ENCODE results near the gene CCDC74A. TPM values are rescaled to one million over a fixed set of nuclear protein-coding genes. Genes with fewer than 3 reads are reported as not detected.
"Not testable (repeated sequence)": the region's sequence is repeated elsewhere in the genome, so short reads cannot be mapped to it uniquely, and the experiment has no call there.

Gene CCDC74A
- total RNA-seq, 2 donors from 2014 or later, result 1.6 to 4.3 TPM

DNA sequence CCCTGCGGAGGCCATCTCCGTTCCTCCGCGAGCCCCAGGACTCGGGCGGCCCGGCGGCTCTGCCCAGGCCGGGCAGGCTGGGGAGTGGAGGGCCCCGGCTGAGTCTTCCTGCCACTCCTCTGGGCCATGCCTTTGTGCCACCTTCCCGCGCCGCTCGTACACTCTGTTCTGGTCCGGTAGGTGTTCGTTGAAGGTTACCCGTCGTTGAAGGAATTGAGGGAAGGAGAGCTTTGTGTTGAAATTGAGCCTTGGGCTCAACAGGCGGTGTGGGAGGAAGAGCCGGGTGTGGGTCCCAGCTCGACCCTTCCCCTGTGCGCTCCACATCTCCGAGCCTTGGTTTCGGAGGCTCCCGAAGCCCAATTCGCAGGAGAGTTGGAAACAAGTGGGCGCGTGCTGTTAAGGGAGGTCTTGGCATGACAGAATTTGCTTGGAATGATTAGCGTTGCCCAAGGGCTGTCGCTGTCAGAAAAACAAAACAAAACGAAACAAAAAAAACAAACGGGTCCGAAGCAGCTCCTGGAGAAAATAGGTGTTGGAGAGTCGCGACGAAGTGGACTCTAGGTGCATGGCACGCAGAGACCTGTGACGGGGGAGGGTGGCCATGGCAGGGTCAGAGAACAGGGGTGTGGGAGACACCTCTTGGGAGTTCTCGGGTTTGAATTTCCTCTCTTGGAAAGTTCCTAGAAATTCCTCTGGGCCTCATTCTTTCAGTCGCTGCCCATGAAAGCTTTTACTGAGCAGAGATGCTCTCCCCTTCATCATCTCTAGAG, 34.3 kb upstream of the CCDC74A start:
- Histone ChIP-seq H3K4me1 (peaks cover 27% of the 10 kb centered on the region), H3K27me3 (no peaks in the 10 kb centered on the region), H3K27ac (peak overlapping the region; percentile 84 to 95 (median 90)), H3K9me3 (no peaks in the 10 kb centered on the region), H3K36me3 (replicated peaks in 1 of 2; ENCODE audit: insufficient read depth in 1 of 2, low read depth in 2 of 2) (no peaks in the 10 kb centered on the region), H3K4me3 (peak overlapping the region; percentile 86 to 94)
- DNase-seq (no peak), ATAC-seq (peak; percentile 14)
- 0% methylated on average over 30 to 40 of the region's 40 CpGs for WGBS, 2 donors
- no peak for TF ChIP-seq POLR2A (IDR thresholded peaks at IDR 0.05)
- TF ChIP-seq, protein P1, sequence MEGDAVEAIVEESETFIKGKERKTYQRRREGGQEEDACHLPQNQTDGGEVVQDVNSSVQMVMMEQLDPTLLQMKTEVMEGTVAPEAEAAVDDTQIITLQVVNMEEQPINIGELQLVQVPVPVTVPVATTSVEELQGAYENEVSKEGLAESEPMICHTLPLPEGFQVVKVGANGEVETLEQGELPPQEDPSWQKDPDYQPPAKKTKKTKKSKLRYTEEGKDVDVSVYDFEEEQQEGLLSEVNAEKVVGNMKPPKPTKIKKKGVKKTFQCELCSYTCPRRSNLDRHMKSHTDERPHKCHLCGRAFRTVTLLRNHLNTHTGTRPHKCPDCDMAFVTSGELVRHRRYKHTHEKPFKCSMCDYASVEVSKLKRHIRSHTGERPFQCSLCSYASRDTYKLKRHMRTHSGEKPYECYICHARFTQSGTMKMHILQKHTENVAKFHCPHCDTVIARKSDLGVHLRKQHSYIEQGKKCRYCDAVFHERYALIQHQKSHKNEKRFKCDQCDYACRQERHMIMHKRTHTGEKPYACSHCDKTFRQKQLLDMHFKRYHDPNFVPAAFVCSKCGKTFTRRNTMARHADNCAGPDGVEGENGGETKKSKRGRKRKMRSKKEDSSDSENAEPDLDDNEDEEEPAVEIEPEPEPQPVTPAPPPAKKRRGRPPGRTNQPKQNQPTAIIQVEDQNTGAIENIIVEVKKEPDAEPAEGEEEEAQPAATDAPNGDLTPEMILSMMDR (IDR thresholded peaks at IDR 0.05), result no peak
- intact Hi-C loops (cut with DNase I), result no loop called here

DNA sequence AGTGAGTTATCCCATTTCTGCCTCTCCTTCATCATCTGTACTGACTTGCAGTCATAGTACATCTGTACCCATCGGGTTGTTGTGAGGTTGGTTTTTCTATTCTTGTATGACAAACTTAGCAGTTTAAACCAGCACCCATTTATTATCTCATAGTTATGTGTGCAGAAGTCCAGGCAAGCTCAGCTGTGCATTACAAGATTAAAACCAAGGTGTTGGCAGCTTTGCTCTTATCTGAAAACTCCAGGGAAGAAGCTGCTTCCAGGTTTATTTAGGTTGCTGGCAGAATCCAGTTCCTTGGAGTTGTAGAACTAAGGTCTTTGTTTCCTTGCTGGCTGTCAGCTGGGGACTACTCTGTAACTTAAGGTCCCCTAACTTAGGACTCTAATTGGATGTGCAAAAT, 32.2 kb upstream of the CCDC74A start:
- intact Hi-C loops (cut with DNase I); ATAC-seq; H3K4me3 ChIP-seq; H3K36me3 ChIP-seq (replicated peaks in 1 of 2; ENCODE audit: insufficient read depth in 1 of 2, low read depth in 2 of 2); H3K27me3 ChIP-seq; H3K27ac ChIP-seq; DNase-seq; H3K9me3 ChIP-seq: not testable (repeated sequence)
- WGBS, 2 donors, result 70 to 94% methylated on average over 1 of the region's 1 CpG
- H3K4me1 ChIP-seq, result peaks cover 22% of the 10 kb centered on the region

DNA sequence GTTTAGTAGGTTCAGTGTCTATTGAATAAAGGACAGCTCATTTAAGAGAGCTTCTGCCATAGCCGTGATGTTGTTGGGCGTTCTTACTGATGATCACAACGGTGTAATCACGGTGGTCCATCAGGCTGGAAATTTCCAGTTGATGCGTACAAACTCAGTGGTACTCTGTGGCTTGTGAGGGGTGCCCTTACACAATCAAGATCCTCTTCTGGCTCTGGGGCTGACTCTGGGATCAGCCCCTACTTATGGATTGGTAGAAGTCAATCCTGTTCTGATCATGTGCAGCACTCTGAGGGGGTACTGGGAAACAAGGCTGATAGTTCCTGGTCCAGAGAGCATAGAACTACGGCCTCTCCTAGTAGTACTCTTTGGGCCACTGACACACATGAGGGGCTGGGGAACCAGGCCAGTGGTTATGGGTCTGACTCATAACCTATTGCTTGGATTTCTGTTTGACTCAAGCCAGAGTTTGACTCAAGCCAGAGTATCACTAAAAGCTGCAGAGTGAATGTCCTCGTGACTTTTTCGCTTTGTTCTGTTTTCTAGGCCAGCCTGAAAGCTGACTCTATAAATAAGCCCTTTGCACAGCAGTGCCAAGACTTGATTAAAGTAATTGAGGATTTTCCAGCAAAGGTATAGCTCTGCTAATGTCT, 29.2 kb upstream of the CCDC74A start:
- Histone ChIP-seq H3K36me3 (replicated peaks in 1 of 2; ENCODE audit: insufficient read depth in 1 of 2, low read depth in 2 of 2) (peaks cover 0 to 17% of the 10 kb centered on the region in 2 donors), H3K4me1 (peaks cover 11% of the 10 kb centered on the region)
- DNase-seq; H3K9me3 ChIP-seq; H3K27ac ChIP-seq; intact Hi-C loops (cut with DNase I); ATAC-seq; H3K4me3 ChIP-seq; H3K27me3 ChIP-seq: not testable (repeated sequence)
- WGBS, 2 donors, result 74 to 86% methylated on average over 8 of the region's 8 CpGs

DNA sequence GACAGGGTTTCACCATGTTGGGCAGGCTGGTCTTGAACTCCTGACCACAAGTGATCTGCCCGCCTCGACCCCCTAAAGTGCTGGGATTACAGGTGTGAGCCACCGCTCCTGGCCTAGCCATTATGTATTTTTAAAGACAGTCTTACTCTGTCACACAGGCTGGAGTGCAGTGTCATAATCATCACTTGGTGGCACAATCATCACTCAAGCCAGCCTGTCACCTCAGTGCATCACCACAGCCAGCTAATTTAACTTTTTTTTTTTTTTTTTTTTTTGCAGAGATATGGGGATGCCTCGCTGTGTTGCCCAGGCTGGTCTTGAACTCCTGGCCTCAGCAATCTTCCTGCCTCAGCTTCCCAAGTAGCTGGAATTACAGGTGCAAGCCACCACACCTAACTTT, 24.1 kb upstream of the CCDC74A start:
- H3K27ac ChIP-seq; intact Hi-C loops (cut with DNase I); H3K27me3 ChIP-seq; H3K9me3 ChIP-seq; H3K4me1 ChIP-seq; DNase-seq; H3K4me3 ChIP-seq; ATAC-seq: not testable (repeated sequence)
- peaks cover 0 to 40% of the 10 kb centered on the region in 2 donors for H3K36me3 ChIP-seq (replicated peaks in 1 of 2; ENCODE audit: insufficient read depth in 1 of 2, low read depth in 2 of 2)
- WGBS, 2 donors, result 96 to 100% methylated on average over 4 of the region's 4 CpGs

DNA sequence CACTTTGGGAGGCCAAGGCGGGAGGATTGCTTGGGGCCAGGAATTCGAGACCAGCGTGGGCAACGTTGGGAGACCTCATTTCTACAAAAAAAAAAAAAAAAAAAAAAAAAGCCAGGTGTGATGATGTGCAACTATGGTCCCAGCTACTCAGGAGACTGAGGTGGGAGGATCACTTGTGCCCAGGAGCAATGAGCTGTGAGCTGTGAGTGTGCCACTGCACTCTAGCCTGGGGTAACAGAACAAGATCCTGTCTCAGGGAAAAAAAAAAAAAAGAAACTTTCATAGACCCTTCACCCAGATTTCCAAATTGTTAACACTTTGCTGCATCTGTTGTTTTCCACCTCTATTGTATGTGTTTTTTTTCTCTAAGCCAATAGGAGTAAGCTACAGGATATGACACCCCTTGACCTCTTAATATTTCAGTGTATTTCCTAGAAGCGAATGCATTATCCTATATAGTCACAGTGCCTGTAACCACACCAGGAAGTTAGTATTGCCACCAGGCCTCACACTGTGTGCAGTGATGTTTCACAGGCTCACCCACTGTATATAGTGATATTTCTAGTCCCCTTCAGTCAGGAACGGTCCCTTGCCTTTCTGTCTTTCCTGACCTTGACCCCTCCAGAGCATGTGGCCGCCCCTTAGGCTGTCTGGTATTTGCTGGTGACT, 23.5 kb upstream of the CCDC74A start:
- intact Hi-C loops (cut with DNase I); H3K4me1 ChIP-seq; H3K27me3 ChIP-seq; H3K4me3 ChIP-seq; DNase-seq; H3K9me3 ChIP-seq; ATAC-seq; H3K27ac ChIP-seq: not testable (repeated sequence)
- H3K36me3 ChIP-seq (replicated peaks in 1 of 2; ENCODE audit: insufficient read depth in 1 of 2, low read depth in 2 of 2), result peaks cover 0 to 46% of the 10 kb centered on the region in 2 donors
- 81% methylated on average over 7 of the region's 7 CpGs for WGBS, 2 donors

DNA sequence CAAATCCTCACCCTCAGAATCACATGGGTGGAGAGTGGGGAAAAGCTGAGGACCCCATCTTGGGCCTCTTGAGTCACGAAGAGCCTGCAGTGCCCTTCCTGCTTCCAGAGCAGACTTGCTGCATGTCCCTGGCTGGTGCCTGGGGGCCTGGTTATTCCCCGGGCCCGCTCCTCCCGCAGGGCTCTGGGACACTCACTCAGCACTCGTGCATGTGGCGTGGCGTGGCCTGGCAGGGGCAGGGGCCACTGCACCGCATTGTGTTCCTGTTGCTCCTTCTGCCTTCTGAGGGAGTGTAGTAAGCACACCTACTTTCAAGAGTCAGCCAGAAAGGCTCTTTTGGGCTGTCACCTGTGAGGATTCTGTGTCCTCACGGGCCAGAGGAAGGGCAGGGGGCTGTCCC, 18.1 kb upstream of the CCDC74A start:
- Histone ChIP-seq H3K27ac (no peak overlapping the region), H3K9me3 (no peaks in the 10 kb centered on the region), H3K27me3 (no peaks in the 10 kb centered on the region), H3K36me3 (replicated peaks in 1 of 2; ENCODE audit: insufficient read depth in 1 of 2, low read depth in 2 of 2) (peaks cover 0 to 30% of the 10 kb centered on the region in 2 donors), H3K4me3 (no peak overlapping the region), H3K4me1 (no peaks in the 10 kb centered on the region)
- DNase-seq (no peak), ATAC-seq (no peak)
- 89 to 90% methylated on average over 6 to 8 of the region's 9 CpGs for WGBS, 2 donors
- intact Hi-C loops (cut with DNase I), result no loop called here
- TF ChIP-seq, protein P1 (IDR thresholded peaks at IDR 0.05), result no peak
- no peak for TF ChIP-seq POLR2A (IDR thresholded peaks at IDR 0.05)

DNA sequence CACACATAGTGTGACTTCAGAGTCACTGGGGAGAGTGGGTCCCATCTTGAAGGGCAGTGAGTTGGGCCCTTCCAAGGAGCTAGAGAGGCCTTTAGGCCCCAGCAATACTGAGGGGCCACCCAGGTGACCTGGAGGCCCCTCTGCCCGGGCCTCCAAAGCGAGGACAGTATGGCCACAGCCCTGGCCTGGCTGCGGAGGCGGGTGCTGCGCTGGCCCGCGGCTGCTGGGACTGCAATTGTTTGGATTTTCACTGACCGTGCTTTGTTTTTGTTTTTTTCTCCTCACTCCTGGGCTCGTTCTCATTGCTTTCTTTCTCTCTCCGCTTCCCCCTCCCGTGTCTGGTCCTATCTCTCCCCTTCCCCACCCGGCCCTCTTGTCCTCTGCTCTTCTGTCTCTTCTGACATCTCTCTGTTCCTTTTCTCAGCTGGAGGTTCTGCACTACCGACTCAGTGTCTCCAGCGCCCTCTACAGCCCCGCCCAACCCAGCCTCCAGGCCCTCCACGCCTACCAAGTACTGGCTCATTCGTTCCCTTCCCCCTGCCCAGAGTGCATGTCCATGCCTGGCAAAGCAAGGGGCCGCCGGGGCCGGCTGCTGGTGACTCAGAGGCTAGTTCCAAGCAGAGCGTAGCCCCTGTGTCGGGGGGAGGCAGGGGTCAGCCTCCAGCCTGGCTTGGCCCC, 16.3 kb upstream of the CCDC74A start:
- H3K36me3 ChIP-seq (replicated peaks in 1 of 2; ENCODE audit: insufficient read depth in 1 of 2, low read depth in 2 of 2), result peaks cover 0 to 23% of the 10 kb centered on the region in 2 donors
- H3K27me3 ChIP-seq; H3K27ac ChIP-seq; H3K4me3 ChIP-seq; H3K9me3 ChIP-seq; ATAC-seq; intact Hi-C loops (cut with DNase I); DNase-seq; H3K4me1 ChIP-seq: not testable (repeated sequence)
- 87 to 89% methylated on average over 20 to 22 of the region's 22 CpGs for WGBS, 2 donors

DNA sequence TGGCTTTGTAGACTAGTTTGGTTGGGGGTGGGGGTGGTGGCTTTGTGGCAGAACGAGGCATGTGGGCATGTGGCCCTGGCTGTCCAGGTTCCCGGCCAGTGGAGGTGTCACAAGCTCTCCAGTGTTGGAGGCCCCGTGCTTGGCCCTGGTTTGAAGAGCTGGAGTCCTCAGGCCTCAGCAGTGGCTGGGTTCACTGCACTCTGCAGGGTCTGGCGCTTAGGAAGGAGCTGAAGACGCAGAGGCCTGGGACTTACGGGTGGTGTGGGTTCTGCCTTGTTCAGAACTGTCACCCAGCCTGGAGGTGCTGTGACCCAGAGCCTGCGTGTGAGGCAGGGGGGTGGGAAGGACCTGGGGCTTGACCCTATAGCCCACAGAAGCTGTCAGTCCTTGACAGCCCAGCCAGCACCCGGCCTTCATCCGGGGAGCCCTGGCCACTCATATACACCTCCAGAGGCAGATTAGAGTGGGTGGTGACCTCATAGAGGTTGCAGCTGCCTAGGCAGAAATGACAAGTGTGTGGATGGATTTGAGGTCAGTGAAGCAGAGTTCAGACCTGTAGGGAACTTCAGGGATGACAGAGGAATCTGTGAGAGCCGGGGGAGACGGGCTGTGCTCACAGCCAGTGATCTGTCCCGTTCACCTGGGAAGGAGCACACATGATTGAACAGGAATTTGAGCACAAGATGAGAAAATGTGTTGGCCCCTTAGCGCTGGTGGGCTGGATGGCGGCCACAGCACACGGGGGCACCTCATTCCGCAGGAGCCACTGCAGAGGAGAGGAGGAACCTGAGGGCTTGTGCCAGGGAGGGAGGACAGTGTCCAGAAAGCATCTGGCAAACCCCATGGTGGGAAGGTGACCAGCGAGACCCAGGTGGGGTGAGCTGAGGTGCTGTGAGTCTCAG, 15.5 kb upstream of the CCDC74A start:
- H3K36me3 ChIP-seq (replicated peaks in 1 of 2; ENCODE audit: insufficient read depth in 1 of 2, low read depth in 2 of 2), result peaks cover 0 to 20% of the 10 kb centered on the region in 2 donors
- H3K4me3 ChIP-seq; H3K9me3 ChIP-seq; H3K27me3 ChIP-seq; intact Hi-C loops (cut with DNase I); DNase-seq; H3K27ac ChIP-seq; H3K4me1 ChIP-seq; ATAC-seq: not testable (repeated sequence)
- WGBS, 2 donors, result 75 to 95% methylated on average over 8 to 14 of the region's 17 CpGs

Data from body of pancreas (tissue), 4 donors.